Upper lobe of right lung (tissue), 1 donor: ENCODE results near the gene GEMIN5. TPM values are rescaled to one million over a fixed set of nuclear protein-coding genes. Genes with fewer than 3 reads are reported as not detected.

Source experiments
- ATAC-seq: fragments of 200-7000 bp; cut with Tn5 transposase; one replicate; pipeline ENCODE4 v1.9.1; 2020; ENCODE audit warnings: mild to moderate bottlenecking, moderate library complexity
- DNase-seq: peaks from one replicate; pipeline ENCODE4 v3.0.0-alpha.2; 2020
- H3K27ac ChIP-seq: fragments of 200-600 bp; one replicate; pipeline ENCODE4 v1.8.0; 2022
- H3K27me3 ChIP-seq: fragments of 200-600 bp; one replicate; pipeline ENCODE4 v1.8.0; 2022; ENCODE audit warnings: mild to moderate bottlenecking
- H3K36me3 ChIP-seq: fragments of 200-600 bp; one replicate; pipeline ENCODE4 v1.8.0; 2022
- H3K4me1 ChIP-seq: fragments of 200-600 bp; one replicate; pipeline ENCODE4 v1.8.0; 2022
- H3K4me3 ChIP-seq: fragments of 200-600 bp; one replicate; pipeline ENCODE4 v1.8.0; 2022; ENCODE audit warnings: mild to moderate bottlenecking
- H3K9me3 ChIP-seq: fragments of 200-600 bp; one replicate; pipeline ENCODE4 v1.8.0; 2022
- CTCF ChIP-seq: fragments of 200-600 bp; IDR thresholded peaks from one replicate; pipeline ENCODE4 v1.8.0; 2022; ENCODE audit warnings: antibody characterized with exemption
- intact Hi-C: fragments of 100-400 bp; cut with DNase I; formaldehyde crosslinking; loops from one replicate; pipeline ENCODE4 v1.11.0; 2022
- total RNA-seq: library from RNA; stranded (reverse); fragmentation: NEBNext Ultra II Directional; extraction: Animal tissue kit (Norgen Biotek cat#: 25700); gene quantifications from one replicate; pipeline ENCODE4 v1.2.1, GENCODE V29; 2021
- donor health status: DM: no; HTN: yes; CAD: no; lungs with severe emphysema.

GEMIN5 gene
- total RNA-seq, 1 donor from 2014 or later = 13.9 TPM

DNA sequence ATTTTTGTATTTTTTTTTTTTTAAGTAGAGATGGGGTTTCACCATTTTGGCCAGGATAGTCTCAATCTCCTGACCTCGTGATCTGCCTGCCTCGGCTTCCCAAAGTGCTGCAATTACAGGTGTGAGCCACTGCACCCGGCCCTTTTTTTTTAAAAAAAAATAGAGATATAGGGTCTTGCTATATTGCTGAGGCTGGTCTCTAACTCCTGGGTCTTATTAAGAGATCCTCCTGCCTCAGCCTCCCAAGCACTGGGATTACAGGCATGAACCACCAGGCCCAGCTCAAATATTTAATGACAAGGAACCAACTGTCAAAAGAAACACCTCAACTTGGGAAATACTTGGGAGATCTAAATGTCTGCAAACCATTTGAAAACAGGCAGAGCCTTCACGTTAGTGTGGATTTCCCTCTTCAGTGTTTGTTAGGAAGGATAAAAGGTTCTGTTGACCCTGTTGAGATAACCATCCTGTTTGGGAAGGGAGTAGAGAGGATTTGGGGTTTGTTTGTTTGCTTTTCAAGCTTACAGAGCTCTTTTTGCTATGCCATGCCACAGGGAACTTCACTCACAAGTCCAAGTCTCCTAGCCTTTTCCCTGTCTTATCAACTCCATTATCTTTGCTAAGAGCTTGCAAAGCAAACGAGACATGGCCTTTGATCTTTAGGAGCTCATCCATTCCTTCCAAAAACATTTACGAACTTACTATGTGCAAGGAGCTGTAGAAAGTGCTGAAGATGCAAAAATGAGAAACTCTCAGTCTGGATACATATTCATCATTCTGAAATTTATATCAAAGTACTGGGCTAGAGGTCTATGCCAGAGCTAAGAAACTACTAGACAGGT lies 95.1 kb downstream of the GEMIN5 start:
- H3K4me3 ChIP-seq = no peak overlapping the region
- peaks cover 4% of the 10 kb centered on the region for H3K4me1 ChIP-seq
- no peak for TF ChIP-seq CTCF
- no peak overlapping the region for H3K27ac ChIP-seq
- intact Hi-C loops = no loop called here
- H3K27me3 ChIP-seq = no peaks in the 10 kb centered on the region
- no peaks in the 10 kb centered on the region for H3K9me3 ChIP-seq
- ATAC-seq = no peak
- no peak for DNase-seq
- peaks cover 21% of the 10 kb centered on the region for H3K36me3 ChIP-seq

- no peak overlapping the region for H3K4me3 ChIP-seq
- ATAC-seq (no peak), DNase-seq (no peak)
- peaks cover 4% of the 10 kb centered on the region for H3K4me1 ChIP-seq
- no peaks in the 10 kb centered on the region for H3K9me3 ChIP-seq
- H3K27me3 ChIP-seq = no peaks in the 10 kb centered on the region
- TF ChIP-seq CTCF = no peak
- peaks cover 32% of the 10 kb centered on the region for H3K36me3 ChIP-seq
- intact Hi-C loops = no loop called here
- H3K27ac ChIP-seq = no peak overlapping the region
Observed at GRCh38 chr5:154841273-154841661, 96.7 kb downstream of the GEMIN5 start.

- Histone ChIP-seq H3K27me3 (no peaks in the 10 kb centered on the region), H3K9me3 (no peaks in the 10 kb centered on the region), H3K27ac (no peak overlapping the region), H3K4me1 (peaks cover 4% of the 10 kb centered on the region), H3K4me3 (no peak overlapping the region), H3K36me3 (peaks cover 32% of the 10 kb centered on the region)
- intact Hi-C loops = no loop called here
- TF ChIP-seq CTCF = no peak
- DNase-seq = no peak
- peak; percentile 53 for ATAC-seq
Observed at GRCh38 chr5:154840435-154841272, 97.4 kb downstream of the GEMIN5 start.

Other genes with a start within 250 kb of the GEMIN5 start
- gene LARP1, start 182.8 kb downstream of the GEMIN5 start, total RNA-seq = 151 TPM
- 79.0 TPM for gene FAXDC2, start 87.6 kb downstream of the GEMIN5 start, total RNA-seq
- 101 TPM for gene CNOT8, start 79.6 kb downstream of the GEMIN5 start, total RNA-seq
- 31.4 TPM for gene MRPL22, start 2.9 kb upstream of the GEMIN5 start, total RNA-seq
- 0.17 TPM for gene KIF4B, start 75.5 kb upstream of the GEMIN5 start, total RNA-seq